GM12878 (cell line): ENCODE measurements around the gene MAIP1.

ENCODE experiments used
- EZH2 ChIP-seq: IDR thresholded peaks from 2 replicates; pipeline ENCODE4 v1.6.1; 2012; ENCODE audit warnings: low read depth, mild to moderate bottlenecking, control low read depth, inconsistent platforms, low read length, borderline replicate concordance; ENCODE audit not compliant: control insufficient read depth
- FOS ChIP-seq: IDR thresholded peaks from 3 replicates; pipeline ENCODE4 v1.6.1; 2011; ENCODE audit warnings: borderline replicate concordance; ENCODE audit not compliant: insufficient read length; ENCODE audit errors: extremely low read depth
- HDAC2 ChIP-seq: fragments of 200-600 bp; sonication (generic); IDR thresholded peaks from 2 replicates; pipeline ENCODE4 v1.6.1; 2017
- POLR2A ChIP-seq: IDR thresholded peaks from 2 replicates; pipeline ENCODE4 v1.6.1; 2011; ENCODE audit warnings: low read depth, mild to moderate bottlenecking, low read length
- SIN3A ChIP-seq: IDR thresholded peaks from 2 replicates; pipeline ENCODE4 v1.6.1; 2012; ENCODE audit warnings: low read depth, low read length, improper control_type of control experiment
- SREBF2 ChIP-seq: IDR thresholded peaks from 2 replicates; pipeline ENCODE4 v1.6.1; 2012; ENCODE audit warnings: mild to moderate bottlenecking, low read length
- TAF1 ChIP-seq: IDR thresholded peaks from 2 replicates; pipeline ENCODE4 v1.6.1; 2011; ENCODE audit warnings: mild to moderate bottlenecking, low read depth, low read length, borderline replicate concordance
- ZNF384 ChIP-seq: IDR thresholded peaks from 2 replicates; pipeline ENCODE4 v1.6.1; 2012; ENCODE audit warnings: low read depth, mild to moderate bottlenecking, low read length, improper control_type of control experiment, borderline replicate concordance
- TF ChIP-seq, protein P1 (sequence below): IDR thresholded peaks from 2 replicates; pipeline ENCODE4 v1.6.1; 2011; ENCODE audit warnings: mild to moderate bottlenecking, low read depth, low read length, moderate library complexity; ENCODE audit not compliant: insufficient replicate concordance
- TF ChIP-seq, protein P2 (sequence below), 3 experiments: IDR thresholded peaks in 2 of 3; conservative IDR thresholded peaks in 1 of 3; 2 replicates each; pipeline ENCODE4 v1.5.1; 2011; ENCODE audit warnings: low read depth in 3 of 3, low read length in 3 of 3, mild to moderate bottlenecking in 3 of 3, control low read depth in 2 of 3, moderate library complexity in 2 of 3, inconsistent platforms in 1 of 3, mixed read lengths in 1 of 3; ENCODE audit not compliant: control insufficient read depth in 2 of 3, insufficient read depth in 1 of 3; ENCODE audit errors: extremely low read depth in 1 of 3
- TF ChIP-seq, protein P3 (sequence below): fragments of 450-650 bp; IDR thresholded peaks from 2 replicates; pipeline ENCODE4 v1.6.1; 2017; ENCODE audit warnings: borderline replicate concordance
- TF ChIP-seq, protein P4 (sequence below): IDR thresholded peaks from 2 replicates; pipeline ENCODE4 v1.6.1; 2011; ENCODE audit warnings: low read depth, low read length, improper control_type of control experiment, borderline replicate concordance

DNA sequence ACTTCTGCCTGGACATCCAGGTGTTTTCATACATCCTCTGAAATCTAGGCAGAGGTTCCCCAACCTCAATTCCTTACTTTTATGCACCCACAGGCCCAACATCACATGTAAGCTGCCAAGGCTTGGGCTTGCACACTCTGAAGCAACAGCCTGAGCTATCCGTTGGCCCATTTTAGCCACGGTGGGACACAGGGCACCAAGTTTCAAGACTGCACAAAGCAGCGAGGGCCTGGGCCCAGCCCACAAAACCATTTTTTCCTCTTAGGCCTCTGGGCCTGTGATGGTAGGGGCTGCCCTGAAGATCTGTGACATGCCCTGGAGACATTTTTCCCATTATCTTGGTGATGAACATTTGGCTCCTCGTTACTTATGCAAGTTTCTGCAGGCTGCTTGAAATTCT is 38.4 kb upstream of the MAIP1 start:
- TF ChIP-seq TAF1, result no peak
- TF ChIP-seq HDAC2, result no peak
- TF ChIP-seq, protein P1, sequence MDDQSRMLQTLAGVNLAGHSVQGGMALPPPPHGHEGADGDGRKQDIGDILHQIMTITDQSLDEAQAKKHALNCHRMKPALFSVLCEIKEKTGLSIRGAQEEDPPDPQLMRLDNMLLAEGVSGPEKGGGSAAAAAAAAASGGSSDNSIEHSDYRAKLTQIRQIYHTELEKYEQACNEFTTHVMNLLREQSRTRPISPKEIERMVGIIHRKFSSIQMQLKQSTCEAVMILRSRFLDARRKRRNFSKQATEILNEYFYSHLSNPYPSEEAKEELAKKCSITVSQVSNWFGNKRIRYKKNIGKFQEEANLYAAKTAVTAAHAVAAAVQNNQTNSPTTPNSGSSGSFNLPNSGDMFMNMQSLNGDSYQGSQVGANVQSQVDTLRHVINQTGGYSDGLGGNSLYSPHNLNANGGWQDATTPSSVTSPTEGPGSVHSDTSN, result no peak
- no peak for TF ChIP-seq EZH2
- no peak for TF ChIP-seq SIN3A
- TF ChIP-seq, protein P2, sequence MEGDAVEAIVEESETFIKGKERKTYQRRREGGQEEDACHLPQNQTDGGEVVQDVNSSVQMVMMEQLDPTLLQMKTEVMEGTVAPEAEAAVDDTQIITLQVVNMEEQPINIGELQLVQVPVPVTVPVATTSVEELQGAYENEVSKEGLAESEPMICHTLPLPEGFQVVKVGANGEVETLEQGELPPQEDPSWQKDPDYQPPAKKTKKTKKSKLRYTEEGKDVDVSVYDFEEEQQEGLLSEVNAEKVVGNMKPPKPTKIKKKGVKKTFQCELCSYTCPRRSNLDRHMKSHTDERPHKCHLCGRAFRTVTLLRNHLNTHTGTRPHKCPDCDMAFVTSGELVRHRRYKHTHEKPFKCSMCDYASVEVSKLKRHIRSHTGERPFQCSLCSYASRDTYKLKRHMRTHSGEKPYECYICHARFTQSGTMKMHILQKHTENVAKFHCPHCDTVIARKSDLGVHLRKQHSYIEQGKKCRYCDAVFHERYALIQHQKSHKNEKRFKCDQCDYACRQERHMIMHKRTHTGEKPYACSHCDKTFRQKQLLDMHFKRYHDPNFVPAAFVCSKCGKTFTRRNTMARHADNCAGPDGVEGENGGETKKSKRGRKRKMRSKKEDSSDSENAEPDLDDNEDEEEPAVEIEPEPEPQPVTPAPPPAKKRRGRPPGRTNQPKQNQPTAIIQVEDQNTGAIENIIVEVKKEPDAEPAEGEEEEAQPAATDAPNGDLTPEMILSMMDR (IDR thresholded peaks at IDR 0.05 in 2 of 3, conservative IDR thresholded peaks at IDR 0.05 in 1 of 3; ENCODE audit: control insufficient read depth in 2 of 3, extremely low read depth in 1 of 3, insufficient read depth in 1 of 3, low read depth in 3 of 3, low read length in 3 of 3), result no peak
- TF ChIP-seq ZNF384, result no peak
- TF ChIP-seq POLR2A, result no peak
- TF ChIP-seq, protein P3, sequence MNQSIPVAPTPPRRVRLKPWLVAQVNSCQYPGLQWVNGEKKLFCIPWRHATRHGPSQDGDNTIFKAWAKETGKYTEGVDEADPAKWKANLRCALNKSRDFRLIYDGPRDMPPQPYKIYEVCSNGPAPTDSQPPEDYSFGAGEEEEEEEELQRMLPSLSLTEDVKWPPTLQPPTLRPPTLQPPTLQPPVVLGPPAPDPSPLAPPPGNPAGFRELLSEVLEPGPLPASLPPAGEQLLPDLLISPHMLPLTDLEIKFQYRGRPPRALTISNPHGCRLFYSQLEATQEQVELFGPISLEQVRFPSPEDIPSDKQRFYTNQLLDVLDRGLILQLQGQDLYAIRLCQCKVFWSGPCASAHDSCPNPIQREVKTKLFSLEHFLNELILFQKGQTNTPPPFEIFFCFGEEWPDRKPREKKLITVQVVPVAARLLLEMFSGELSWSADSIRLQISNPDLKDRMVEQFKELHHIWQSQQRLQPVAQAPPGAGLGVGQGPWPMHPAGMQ, result no peak
- TF ChIP-seq, protein P4, sequence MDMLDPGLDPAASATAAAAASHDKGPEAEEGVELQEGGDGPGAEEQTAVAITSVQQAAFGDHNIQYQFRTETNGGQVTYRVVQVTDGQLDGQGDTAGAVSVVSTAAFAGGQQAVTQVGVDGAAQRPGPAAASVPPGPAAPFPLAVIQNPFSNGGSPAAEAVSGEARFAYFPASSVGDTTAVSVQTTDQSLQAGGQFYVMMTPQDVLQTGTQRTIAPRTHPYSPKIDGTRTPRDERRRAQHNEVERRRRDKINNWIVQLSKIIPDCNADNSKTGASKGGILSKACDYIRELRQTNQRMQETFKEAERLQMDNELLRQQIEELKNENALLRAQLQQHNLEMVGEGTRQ, result no peak
- TF ChIP-seq FOS, result no peak
- no peak for TF ChIP-seq SREBF2
